NOMO-1 treated with dmso at 0.1 percent for 144 hours (cell line): Measurements from ENCODE around the gene CNNM4.

Experiments
- DNase-seq: peaks from one replicate; lab custom pipeline; 2025; ENCODE audit not compliant: unreplicated experiment; lab: John Stamatoyannopoulos, UW

CNNM4 gene

GRCh38 chr2:96758987-96759386 is 1.7 kb upstream of the CNNM4 start:
- no peak for DNase-seq

- no peak for DNase-seq
These were observed 1.2 kb upstream of the CNNM4 start for GRCh38 chr2:96759548-96759947.

DNA sequence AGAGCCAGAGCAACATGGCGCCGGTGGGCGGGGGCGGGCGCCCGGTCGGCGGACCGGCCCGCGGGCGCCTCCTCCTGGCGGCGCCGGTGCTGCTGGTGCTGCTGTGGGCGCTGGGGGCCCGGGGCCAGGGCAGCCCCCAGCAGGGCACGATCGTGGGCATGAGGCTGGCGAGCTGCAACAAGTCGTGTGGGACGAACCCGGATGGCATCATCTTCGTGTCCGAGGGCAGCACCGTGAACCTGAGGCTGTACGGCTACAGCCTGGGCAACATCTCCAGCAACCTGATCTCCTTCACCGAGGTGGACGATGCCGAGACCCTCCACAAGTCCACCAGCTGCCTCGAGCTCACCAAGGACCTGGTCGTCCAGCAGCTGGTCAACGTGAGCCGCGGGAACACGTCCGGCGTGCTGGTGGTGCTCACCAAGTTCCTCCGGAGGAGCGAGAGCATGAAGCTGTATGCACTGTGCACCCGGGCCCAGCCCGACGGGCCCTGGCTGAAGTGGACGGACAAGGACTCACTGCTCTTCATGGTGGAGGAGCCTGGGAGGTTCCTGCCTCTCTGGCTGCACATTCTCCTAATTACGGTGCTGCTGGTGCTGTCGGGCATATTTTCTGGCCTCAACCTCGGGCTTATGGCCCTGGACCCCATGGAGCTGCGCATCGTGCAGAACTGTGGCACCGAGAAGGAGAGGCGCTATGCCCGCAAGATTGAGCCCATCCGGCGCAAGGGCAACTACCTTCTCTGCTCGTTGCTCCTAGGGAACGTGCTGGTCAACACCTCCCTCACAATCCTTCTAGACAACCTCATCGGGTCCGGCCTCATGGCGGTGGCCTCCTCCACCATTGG is 507 bp downstream of the CNNM4 start:
- DNase-seq, result no peak

DNA sequence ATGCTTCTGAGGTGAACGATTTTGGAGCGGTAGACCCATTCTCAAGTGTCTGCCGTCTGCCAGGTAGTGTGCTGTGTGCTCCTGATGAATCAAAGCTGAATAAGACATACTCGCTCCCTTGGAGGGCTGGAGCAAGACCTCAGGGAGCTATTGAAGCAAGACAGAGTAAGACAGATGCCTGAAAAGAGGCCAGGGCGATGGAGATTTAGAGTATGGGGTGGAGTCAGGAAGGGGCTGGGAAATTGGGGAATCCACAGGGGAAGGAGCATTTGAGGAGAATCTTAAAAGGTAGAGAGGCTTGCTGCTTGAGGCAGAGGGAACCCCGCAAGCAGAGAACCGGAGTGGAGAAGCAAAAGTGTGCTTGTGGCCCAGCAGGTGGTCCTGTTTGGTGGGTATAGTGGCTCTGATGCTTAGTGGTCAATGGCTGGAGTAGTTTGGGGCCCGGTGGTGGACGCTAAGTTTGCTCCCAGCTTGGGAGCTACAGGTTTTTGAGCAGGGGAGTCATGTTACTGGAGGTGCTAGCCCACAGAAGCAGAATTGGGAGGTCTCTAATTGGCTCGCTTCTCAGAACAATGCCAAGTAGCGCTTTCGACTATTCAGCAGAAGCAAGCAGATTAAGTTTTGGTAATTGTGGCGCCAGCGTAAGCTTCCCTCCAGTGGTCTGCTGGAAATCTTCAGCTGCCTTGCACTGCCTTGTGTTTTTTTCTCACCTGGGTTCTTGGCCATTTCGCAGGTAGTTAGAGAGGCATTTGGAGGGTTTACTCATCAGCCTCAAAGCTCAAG is 2.0 kb downstream of the CNNM4 start:
- no peak for DNase-seq

DNA sequence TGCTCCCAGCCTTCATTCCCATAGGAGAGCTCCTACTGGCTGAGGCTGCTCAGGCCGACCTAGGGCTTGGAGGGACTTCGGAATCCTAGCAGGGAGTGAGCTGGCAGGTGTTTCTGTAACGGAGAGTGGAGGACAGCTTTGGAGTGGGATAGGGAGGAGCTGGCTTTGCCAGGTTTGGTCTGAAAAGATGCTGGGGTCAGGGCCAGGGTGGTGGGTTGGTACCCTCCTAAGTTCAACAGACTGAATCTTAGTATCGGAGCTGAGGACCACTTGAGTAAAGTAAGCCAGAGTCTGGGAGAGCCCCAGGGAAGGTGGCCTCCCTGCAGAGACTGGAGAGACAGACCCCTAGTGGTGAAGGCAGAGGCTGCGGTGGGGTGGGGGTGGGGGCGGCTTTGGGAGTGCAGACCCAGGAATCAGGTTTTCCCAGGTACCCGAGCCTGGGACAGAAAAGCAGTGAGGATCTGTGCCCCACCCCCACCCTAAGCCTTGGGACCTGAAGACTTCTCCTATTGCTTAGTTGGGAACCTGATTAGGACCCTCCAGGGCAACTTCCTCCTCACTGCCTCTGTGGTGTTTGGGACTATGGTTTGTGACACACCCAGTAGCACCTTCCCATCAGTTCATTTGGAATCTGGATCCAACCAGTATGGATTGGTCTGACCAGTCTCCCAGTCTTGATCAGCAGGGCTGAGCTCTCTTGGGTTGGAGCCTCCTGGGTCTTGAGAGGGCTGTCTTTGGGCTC is 3.0 kb downstream of the CNNM4 start:
- DNase-seq, result no peak

GRCh38 chr2:96764253-96764637 is 3.5 kb downstream of the CNNM4 start:
- peak; percentile 74 for DNase-seq

DNA sequence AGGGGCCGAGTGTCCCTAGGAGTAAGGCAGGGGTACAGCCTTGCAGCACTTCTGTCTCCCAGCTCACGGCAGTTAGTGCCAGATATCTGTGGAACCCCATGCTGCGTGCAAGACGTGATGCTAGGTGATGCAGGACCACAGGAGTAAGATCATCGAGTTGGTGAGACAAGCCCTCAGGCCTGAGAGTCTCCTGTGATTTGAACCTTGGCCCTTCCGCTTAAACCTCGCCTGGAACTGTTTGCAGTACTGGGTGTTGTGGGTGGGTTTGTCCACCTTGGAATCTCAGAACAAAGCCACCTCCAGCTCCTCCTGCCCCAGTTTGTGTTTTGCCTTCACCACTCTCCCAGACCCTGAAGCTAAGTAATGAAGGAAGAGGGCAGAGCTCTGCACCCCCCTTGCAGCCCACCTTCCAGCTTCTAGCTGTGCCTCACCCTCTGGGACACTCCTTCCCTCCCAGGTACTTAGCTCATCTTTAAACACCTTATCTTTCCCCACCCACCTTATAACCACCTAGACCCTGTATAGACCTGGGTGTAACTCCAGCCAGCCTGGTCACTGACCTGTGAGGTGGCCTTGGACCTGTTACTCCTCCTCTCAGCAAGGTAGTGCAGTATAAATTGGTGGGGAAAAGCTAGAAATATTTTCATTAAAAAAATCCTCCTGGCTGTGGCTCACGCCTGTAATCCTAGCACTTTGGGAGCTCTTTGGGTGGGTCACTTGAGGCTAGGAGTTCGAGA is 6.6 kb downstream of the CNNM4 start:
- no peak for DNase-seq

- DNase-seq, result no peak
These were observed 7.4 kb downstream of the CNNM4 start for GRCh38 chr2:96768083-96768561.

- no peak for DNase-seq
These were observed 9.1 kb downstream of the CNNM4 start for GRCh38 chr2:96769814-96770213.

- no peak for DNase-seq
These were observed 9.9 kb downstream of the CNNM4 start for GRCh38 chr2:96770442-96771202.

- no peak for DNase-seq
These were observed 11.3 kb downstream of the CNNM4 start for GRCh38 chr2:96771796-96772618.

DNA sequence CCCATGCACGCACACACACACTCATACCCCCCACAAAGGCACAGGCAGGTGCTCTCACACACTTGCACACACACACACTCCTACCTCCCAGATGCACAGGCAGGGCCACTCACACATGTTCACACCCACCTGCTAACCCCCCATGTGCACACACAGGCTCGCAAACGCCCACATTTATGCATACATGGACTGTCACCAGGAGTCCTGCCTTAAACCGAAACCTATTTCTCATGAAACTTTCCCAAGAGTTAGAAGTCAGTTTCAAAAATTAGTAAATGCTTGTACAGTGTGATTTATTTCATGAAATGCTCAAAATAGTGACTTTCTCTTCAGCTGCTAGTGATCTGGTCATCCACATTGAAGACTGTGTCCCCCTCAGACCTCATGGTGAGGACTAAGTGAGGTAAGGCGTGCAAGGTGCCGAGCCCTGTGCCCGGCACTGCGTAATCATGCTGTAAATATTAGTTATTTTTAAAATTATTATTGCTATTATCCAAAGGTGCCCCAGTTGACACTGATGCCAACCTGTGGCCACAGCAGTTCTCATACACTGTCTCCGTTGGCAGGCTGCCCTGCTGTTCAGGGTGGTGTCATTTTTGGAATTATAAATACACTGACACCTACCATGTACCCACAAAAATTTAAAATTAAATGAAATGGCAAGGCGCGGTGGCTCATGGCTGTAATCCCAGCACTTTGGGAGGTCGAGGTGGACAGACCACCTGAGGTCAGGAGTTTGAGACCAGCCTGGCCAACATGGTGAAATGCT is 12.4 kb downstream of the CNNM4 start:
- no peak for DNase-seq

- DNase-seq, result peak; percentile 41
These were observed 13.2 kb downstream of the CNNM4 start for GRCh38 chr2:96773922-96774321.

GRCh38 chr2:96775160-96775559 is 14.5 kb downstream of the CNNM4 start:
- DNase-seq, result no peak

DNA sequence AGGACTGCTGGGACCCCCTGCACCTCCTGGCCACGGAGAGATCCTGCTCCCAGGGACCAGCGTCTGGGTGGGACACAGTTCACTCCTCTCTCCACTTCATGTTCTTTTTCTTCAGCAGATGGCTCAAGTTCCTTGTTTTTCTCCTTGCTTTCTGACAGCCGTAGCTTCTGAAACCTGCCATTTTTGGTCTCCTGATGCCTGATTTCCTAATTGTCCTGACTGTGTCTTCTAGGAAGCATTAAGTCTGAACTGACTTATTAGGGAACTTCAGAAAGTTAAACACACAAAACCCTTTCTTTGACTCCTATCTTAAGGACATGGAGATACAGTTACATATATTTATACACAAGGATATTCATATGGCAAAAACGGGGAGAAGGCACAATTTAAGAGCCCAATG is 22.7 kb downstream of the CNNM4 start:
- no peak for DNase-seq

DNA sequence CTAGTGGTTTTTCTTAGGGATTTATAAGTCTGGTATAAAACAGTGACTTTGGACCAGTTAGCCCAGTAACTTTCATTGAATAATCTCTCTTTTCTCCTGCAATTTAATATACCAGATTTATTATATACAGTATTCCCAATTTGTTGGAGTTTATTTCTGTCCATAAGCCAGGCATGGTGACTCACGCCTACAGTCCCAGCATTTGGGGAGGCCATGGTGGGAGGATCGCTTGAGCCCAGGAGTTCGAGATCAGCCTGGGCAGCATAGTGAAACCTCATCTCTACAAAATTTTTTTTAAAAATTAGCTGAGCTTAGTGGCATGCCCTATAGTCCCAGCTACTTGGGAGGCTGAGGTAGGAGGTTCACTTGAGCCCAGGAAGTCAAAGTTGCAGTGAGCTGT is 26.7 kb downstream of the CNNM4 start:
- no peak for DNase-seq

DNA sequence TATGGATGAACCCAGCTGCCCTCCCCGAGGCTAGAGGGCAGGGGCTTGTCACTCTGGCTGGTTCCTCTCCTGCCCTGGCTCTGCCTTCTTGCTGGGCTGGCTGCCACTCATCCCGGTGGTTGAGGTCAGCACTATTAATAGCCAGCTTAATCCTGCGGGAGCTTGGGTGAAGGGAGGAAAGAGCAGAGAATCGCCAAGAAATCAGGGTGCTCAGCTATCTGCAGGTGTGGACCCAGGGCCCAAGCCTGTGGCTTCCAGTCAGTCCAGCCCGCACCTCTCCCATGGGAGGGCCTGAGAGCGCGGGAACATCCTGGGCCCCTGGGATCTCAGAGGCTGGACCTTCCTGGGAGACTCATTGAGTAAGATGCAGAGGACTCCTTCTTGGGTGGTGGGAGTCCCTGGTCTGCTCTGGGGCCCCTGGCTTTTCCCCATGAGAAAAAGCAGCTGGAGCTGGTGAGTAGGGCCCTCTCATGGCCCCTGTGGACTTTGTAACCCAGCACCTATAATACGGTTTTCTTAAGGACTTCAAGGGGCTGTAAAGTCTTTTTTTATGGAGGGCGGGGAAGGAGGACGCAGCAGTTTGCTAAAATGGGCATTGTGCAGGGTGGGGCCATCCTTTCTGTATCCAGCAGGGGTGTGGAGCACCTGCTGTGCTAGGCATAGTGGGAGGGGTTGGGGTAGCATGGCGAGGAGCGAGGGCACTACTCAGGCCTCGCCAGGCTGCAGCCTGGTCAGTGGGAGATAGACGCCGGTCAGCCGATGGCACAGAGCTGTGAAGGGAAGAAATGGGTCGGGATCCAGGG is 27.9 kb downstream of the CNNM4 start:
- DNase-seq, result no peak

DNA sequence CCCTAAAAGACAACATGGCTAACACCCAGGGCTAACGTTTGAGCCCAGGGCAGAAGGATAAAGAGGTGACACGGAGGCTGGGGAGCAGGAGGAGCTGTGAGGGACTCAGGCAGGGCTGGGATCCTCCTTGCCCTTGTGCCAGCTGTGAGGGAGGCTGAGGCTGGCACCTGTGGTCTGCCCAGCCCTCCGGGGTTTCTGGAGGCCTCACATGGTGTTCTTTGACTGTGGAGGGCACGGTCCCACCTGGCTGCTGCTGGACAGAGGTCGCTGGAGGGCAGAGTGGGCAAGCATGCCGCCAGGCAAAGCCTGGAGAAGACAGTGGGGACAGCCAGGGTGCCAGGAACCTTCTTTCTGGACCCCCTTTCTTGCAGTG is 28.5 kb downstream of the CNNM4 start:
- no peak for DNase-seq
